ENCODE measurements around the gene ADPRM.

DNA sequence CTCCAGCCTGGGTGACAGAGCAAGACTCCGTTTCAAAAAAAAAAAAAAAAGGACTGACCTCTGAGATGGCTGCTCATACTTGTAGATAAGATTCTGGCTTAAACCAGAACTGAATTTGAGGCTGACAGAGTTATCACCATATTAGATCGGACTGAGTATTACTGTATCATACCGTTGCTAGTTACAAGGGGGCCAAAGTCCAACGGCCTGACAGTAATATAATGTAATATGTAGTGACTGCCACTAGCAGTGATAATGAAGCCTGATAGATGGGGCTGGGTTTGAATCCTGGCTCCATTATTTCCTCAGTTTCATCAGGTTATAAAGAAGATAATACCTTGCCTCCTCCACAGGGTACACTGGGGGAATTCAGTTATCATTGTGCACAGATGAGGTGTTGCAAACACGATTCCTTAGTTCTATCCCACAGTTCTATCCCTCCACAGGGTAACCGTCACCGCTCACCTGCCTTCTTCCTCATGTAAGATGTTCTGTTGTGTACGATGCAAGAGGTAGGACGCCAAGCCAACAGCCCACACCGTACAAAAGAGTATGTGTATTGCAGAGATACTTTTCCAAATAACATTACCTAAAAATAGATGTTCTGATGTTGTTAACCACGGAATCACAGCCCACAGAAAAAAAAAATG lies 27.3 kb downstream of the ADPRM start:
- TF ChIP-seq POLR2A (IDR thresholded peaks at IDR 0.05) (no peak), POLR2AphosphoS5 (IDR thresholded peaks at IDR 0.05) (peak in 2 of 3 donors; percentile 18 to 48), EP300 (IDR thresholded peaks at IDR 0.05; ENCODE audit: low read depth) (no peak)
- TF ChIP-seq, protein P1, sequence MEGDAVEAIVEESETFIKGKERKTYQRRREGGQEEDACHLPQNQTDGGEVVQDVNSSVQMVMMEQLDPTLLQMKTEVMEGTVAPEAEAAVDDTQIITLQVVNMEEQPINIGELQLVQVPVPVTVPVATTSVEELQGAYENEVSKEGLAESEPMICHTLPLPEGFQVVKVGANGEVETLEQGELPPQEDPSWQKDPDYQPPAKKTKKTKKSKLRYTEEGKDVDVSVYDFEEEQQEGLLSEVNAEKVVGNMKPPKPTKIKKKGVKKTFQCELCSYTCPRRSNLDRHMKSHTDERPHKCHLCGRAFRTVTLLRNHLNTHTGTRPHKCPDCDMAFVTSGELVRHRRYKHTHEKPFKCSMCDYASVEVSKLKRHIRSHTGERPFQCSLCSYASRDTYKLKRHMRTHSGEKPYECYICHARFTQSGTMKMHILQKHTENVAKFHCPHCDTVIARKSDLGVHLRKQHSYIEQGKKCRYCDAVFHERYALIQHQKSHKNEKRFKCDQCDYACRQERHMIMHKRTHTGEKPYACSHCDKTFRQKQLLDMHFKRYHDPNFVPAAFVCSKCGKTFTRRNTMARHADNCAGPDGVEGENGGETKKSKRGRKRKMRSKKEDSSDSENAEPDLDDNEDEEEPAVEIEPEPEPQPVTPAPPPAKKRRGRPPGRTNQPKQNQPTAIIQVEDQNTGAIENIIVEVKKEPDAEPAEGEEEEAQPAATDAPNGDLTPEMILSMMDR (IDR thresholded peaks at IDR 0.05), result peak in 2 of 5 experiments; percentile 3 to 46

All from transverse colon (tissue), 4 donors.